GM23338 (cell line): Measurements from ENCODE around the gene AVPR1B. TPM values are rescaled to one million over a fixed set of nuclear protein-coding genes. Genes with fewer than 3 reads are reported as not detected.

Source experiments
- ATAC-seq: fragments of 200-7000 bp; cut with Tn5 transposase; 3 replicates; pipeline ENCODE4 v1.9.1; 2020
- DNase-seq: peaks from one replicate; pipeline ENCODE4 v3.0.0-alpha.2; 2015; ENCODE audit warnings: low spot score
- H2AFZ ChIP-seq: fragments of 200-600 bp; sonication (generic); 2 replicates; pipeline ENCODE4 v1.8.0; 2016; ENCODE audit warnings: antibody characterized with exemption, mild to moderate bottlenecking, moderate library complexity
- H3F3A ChIP-seq: fragments of 200-600 bp; sonication (generic); replicated peaks from 2 replicates; pipeline ENCODE4 v1.8.0; 2017; ENCODE audit warnings: antibody characterized with exemption, mixed run types, low read depth
- H3K27ac ChIP-seq: fragments of 200-600 bp; sonication (generic); 2 replicates; pipeline ENCODE4 v1.6.1; 2016; ENCODE audit warnings: low read depth
- H3K27me3 ChIP-seq: fragments of 200-600 bp; sonication (generic); 2 replicates; pipeline ENCODE4 v1.8.0; 2016; ENCODE audit warnings: mild to moderate bottlenecking, mixed run types, moderate library complexity; ENCODE audit not compliant: insufficient read depth
- H3K36me3 ChIP-seq: fragments of 200-600 bp; sonication (generic); 2 replicates; pipeline ENCODE4 v1.8.0; 2016; ENCODE audit warnings: mild to moderate bottlenecking; ENCODE audit not compliant: insufficient read depth
- H3K4me1 ChIP-seq: fragments of 200-600 bp; sonication (generic); 2 replicates; pipeline ENCODE4 v1.8.0; 2016; ENCODE audit warnings: mild to moderate bottlenecking, moderate library complexity; ENCODE audit not compliant: insufficient read depth
- H3K4me2 ChIP-seq: fragments of 200-600 bp; sonication (generic); 2 replicates; pipeline ENCODE4 v1.7.1; 2017; ENCODE audit warnings: mixed run types
- H3K4me3 ChIP-seq: fragments of 200-600 bp; sonication (generic); 2 replicates; pipeline ENCODE4 v1.6.1; 2016; ENCODE audit warnings: mixed run types
- H3K79me2 ChIP-seq: fragments of 200-600 bp; sonication (generic); replicated peaks from 2 replicates; pipeline ENCODE4 v1.8.0; 2017; ENCODE audit warnings: mild to moderate bottlenecking; ENCODE audit not compliant: insufficient read depth
- H3K9me2 ChIP-seq: fragments of 200-600 bp; sonication (generic); 2 replicates; pipeline ENCODE4 v1.8.0; 2017; ENCODE audit not compliant: insufficient read depth
- H4K20me1 ChIP-seq: fragments of 200-600 bp; sonication (generic); replicated peaks from 2 replicates; pipeline ENCODE4 v1.8.0; 2017; ENCODE audit warnings: mild to moderate bottlenecking; ENCODE audit not compliant: insufficient read depth
- H3K27ac Mint-ChIP-seq: 2 replicates; pipeline ENCODE4 v1.8.0; 2020; ENCODE audit warnings: inconsistent platforms, mild to moderate bottlenecking, moderate library complexity, mixed read lengths
- H3K27me3 Mint-ChIP-seq: 3 replicates; pipeline ENCODE4 v1.8.0; 2022; ENCODE audit warnings: low read depth, mild to moderate bottlenecking, moderate library complexity, mixed read lengths, inconsistent platforms; ENCODE audit not compliant: insufficient read depth, poor library complexity
- H3K36me3 Mint-ChIP-seq: 3 replicates; pipeline ENCODE4 v1.8.0; 2021; ENCODE audit warnings: low read depth, mild to moderate bottlenecking, inconsistent platforms, moderate library complexity, mixed read lengths
- H3K4me1 Mint-ChIP-seq: 3 replicates; pipeline ENCODE4 v1.8.0; 2020; ENCODE audit warnings: mild to moderate bottlenecking, inconsistent platforms, mixed read lengths
- H3K4me3 Mint-ChIP-seq: 3 replicates; pipeline ENCODE4 v1.8.0; 2021; ENCODE audit warnings: moderate library complexity, mild to moderate bottlenecking, inconsistent platforms, mixed read lengths
- H3K9me3 Mint-ChIP-seq: 3 replicates; pipeline ENCODE4 v1.8.0; 2020; ENCODE audit warnings: moderate library complexity, mild to moderate bottlenecking, inconsistent platforms, mixed read lengths
- CREB1 ChIP-seq: fragments of 250-450 bp; sonication (Bioruptor Pico); IDR thresholded peaks from 2 replicates; pipeline ENCODE4 v1.5.0; 2020; ENCODE audit warnings: low read depth, mild to moderate bottlenecking, moderate library complexity
- CTCF ChIP-seq, 2 experiments: fragments of 200-600 bp in 1 of 2; sonication (generic) in 1 of 2; conservative IDR thresholded peaks; 2 replicates each; pipeline versions ENCODE4 v1.5.1 to v1.6.1; 2016 to 2017; ENCODE audit warnings: antibody characterized with exemption in 2 of 2, low read depth in 2 of 2, mild to moderate bottlenecking in 2 of 2, moderate library complexity in 1 of 2
- EZH2 ChIP-seq: fragments of 200-600 bp; sonication (generic); IDR thresholded peaks from one replicate; pipeline ENCODE4 v1.8.0; 2017; ENCODE audit warnings: antibody characterized with exemption, mild to moderate bottlenecking, low read depth; ENCODE audit not compliant: unreplicated experiment
- JUNB ChIP-seq: IDR thresholded peaks from one replicate; pipeline ENCODE4 v1.6.1; 2016; ENCODE audit warnings: antibody characterized with exemption; ENCODE audit not compliant: unreplicated experiment
- NANOG ChIP-seq: IDR thresholded peaks from 2 replicates; pipeline ENCODE4 v1.6.1; 2016; ENCODE audit warnings: antibody characterized with exemption, borderline replicate concordance
- POLR2AphosphoS5 ChIP-seq: IDR thresholded peaks from 2 replicates; pipeline ENCODE4 v1.6.1; 2016; ENCODE audit warnings: antibody characterized with exemption, low read depth
- REST ChIP-seq: IDR thresholded peaks from one replicate; pipeline ENCODE4 v1.6.1; 2018; ENCODE audit warnings: antibody characterized with exemption; ENCODE audit not compliant: unreplicated experiment
- STAT1 ChIP-seq: IDR thresholded peaks from one replicate; pipeline ENCODE4 v1.6.1; 2016; ENCODE audit warnings: antibody characterized with exemption; ENCODE audit not compliant: unreplicated experiment
- ZNF114 ChIP-seq: fragments of 250-450 bp; sonication (Bioruptor Pico); IDR thresholded peaks from 2 replicates; pipeline ENCODE4 v1.5.0; 2020; ENCODE audit warnings: mild to moderate bottlenecking, moderate library complexity
- ZNF331 ChIP-seq: fragments of 250-450 bp; sonication (Bioruptor Pico); IDR thresholded peaks from 2 replicates; pipeline ENCODE4 v1.5.0; 2020; ENCODE audit warnings: low read depth, mild to moderate bottlenecking, moderate library complexity
- polyA plus RNA-seq: library from polyadenylated mRNA; unstranded; fragments of >200 nt; fragmentation: Nextera tagmentation; extraction: Ambion mirVana; gene quantifications from 2 replicates; pipeline ENCODE4 v1.2.1, GENCODE V29; 2016
- total RNA-seq: library from RNA; depleted of rRNA; stranded (reverse); fragments of >200 nt; shearing (Covaris generic); gene quantifications from 2 replicates; pipeline ENCODE4 v1.2.3, GENCODE V29; 2014
- TF ChIP-seq, protein P1 (sequence below): IDR thresholded peaks from 2 replicates; pipeline ENCODE4 v1.6.1; 2016; ENCODE audit warnings: antibody characterized with exemption

The AVPR1B gene
- total and polyA plus RNA-seq, 2 experiments from 2014 or later: 0.24 to 0.52 TPM

DNA sequence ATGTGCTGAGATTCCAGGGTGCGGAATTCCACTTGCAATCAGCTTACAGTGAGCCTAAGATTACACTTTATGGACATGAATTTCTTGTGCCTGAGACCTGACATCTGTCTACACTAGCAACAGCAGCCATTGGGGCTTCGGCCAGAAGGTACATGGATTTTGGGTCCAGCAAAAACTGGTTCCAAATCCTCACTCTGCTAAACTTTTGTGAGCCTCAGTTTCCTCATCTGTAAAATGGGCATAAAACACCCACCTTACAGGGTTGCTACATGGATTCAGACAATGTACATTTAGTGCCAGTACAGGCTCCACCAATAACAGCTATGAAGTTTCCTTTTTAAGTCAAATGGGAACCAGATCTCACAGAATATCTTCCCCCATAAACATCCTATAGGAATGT lies 33.4 kb downstream of the AVPR1B start:
- Mint-ChIP-seq H3K9me3 (no peaks in the 10 kb centered on the region), H3K27me3 (no peaks in the 10 kb centered on the region), H3K27ac (no peak overlapping the region), H3K36me3 (no peaks in the 10 kb centered on the region), H3K4me3 (no peak overlapping the region), H3K4me1 (peaks cover 3% of the 10 kb centered on the region)
- no peak overlapping the region for H3K4me3 ChIP-seq
- TF ChIP-seq JUNB (no peak), CREB1 (CRISPR knock-in tag) (no peak), CTCF (conservative IDR thresholded peaks at IDR 0.05; ENCODE audit: low read depth in 2 of 2) (no peak), EZH2 (no peak), ZNF114 (no peak), NANOG (no peak), ZNF331 (CRISPR knock-in tag) (no peak), POLR2AphosphoS5 (no peak), REST (no peak), STAT1 (no peak)
- TF ChIP-seq, protein P1, sequence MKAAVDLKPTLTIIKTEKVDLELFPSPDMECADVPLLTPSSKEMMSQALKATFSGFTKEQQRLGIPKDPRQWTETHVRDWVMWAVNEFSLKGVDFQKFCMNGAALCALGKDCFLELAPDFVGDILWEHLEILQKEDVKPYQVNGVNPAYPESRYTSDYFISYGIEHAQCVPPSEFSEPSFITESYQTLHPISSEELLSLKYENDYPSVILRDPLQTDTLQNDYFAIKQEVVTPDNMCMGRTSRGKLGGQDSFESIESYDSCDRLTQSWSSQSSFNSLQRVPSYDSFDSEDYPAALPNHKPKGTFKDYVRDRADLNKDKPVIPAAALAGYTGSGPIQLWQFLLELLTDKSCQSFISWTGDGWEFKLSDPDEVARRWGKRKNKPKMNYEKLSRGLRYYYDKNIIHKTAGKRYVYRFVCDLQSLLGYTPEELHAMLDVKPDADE: no peak
- H3K9me2 ChIP-seq: no peaks in the 10 kb centered on the region
- no peaks in the 10 kb centered on the region for H3K79me2 ChIP-seq
- H3K4me2 ChIP-seq: no peak overlapping the region
- no peaks in the 10 kb centered on the region for H3F3A ChIP-seq
- ATAC-seq (no peak), DNase-seq (no peak)
- H3K27ac ChIP-seq: no peak overlapping the region
- no peaks in the 10 kb centered on the region for H3K4me1 ChIP-seq
- no peaks in the 10 kb centered on the region for H3K36me3 ChIP-seq
- no peaks in the 10 kb centered on the region for H3K27me3 ChIP-seq
- H4K20me1 ChIP-seq: no peaks in the 10 kb centered on the region
- H2AFZ ChIP-seq: no peak overlapping the region
